Neural progenitor cell (in vitro differentiated cells): ENCODE measurements around the gene SLC7A10. TPM values are rescaled to one million over a fixed set of nuclear protein-coding genes. Genes with fewer than 3 reads are reported as not detected.

Experiments used
- DNase-seq: peaks from one replicate; pipeline ENCODE4 v3.0.0-alpha.2; 2016; ENCODE audit warnings: low spot score
- H2AFZ ChIP-seq: fragments of 200-600 bp; sonication (generic); replicated peaks from 2 replicates; pipeline ENCODE4 v1.6.1; 2016; ENCODE audit warnings: antibody characterized with exemption
- H3F3A ChIP-seq: fragments of 200-600 bp; sonication (generic); 2 replicates; pipeline ENCODE4 v1.6.1; 2016; ENCODE audit warnings: antibody characterized with exemption, low read depth
- H3K27ac ChIP-seq: fragments of 200-600 bp; sonication (generic); 2 replicates; pipeline ENCODE4 v1.5.1; 2016; ENCODE audit warnings: mild to moderate bottlenecking
- H3K27me3 ChIP-seq: fragments of 200-600 bp; sonication (generic); 2 replicates; pipeline ENCODE4 v1.6.1; 2016; ENCODE audit warnings: mild to moderate bottlenecking, moderate library complexity
- H3K36me3 ChIP-seq: fragments of 200-600 bp; sonication (generic); 2 replicates; pipeline ENCODE4 v1.5.1; 2016
- H3K4me1 ChIP-seq: fragments of 200-600 bp; sonication (generic); 2 replicates; pipeline ENCODE4 v1.6.1; 2016; ENCODE audit warnings: mixed run types
- H3K4me2 ChIP-seq: fragments of 200-600 bp; sonication (generic); 2 replicates; pipeline ENCODE4 v1.6.1; 2016
- H3K4me3 ChIP-seq: fragments of 200-600 bp; sonication (generic); 2 replicates; pipeline ENCODE4 v1.5.1; 2016
- H3K79me2 ChIP-seq: fragments of 200-600 bp; sonication (generic); 2 replicates; pipeline ENCODE4 v1.6.1; 2016; ENCODE audit warnings: low read depth
- H3K9ac ChIP-seq: fragments of 200-600 bp; sonication (generic); 2 replicates; pipeline ENCODE4 v1.6.1; 2016
- H3K9me3 ChIP-seq: fragments of 200-600 bp; sonication (generic); 2 replicates; pipeline ENCODE4 v1.5.1; 2016; ENCODE audit warnings: low read depth
- H4K20me1 ChIP-seq: fragments of 200-600 bp; sonication (generic); 2 replicates; pipeline ENCODE4 v1.6.1; 2016; ENCODE audit warnings: low read depth
- H3K27ac Mint-ChIP-seq: 3 replicates; pipeline ENCODE4 v1.8.0; 2021; ENCODE audit warnings: mixed read lengths
- H3K27me3 Mint-ChIP-seq: 2 replicates; pipeline ENCODE4 v1.8.0; 2022; ENCODE audit warnings: low read depth, mild to moderate bottlenecking, inconsistent platforms, moderate library complexity, mixed read lengths; ENCODE audit not compliant: insufficient read depth
- H3K36me3 Mint-ChIP-seq: 3 replicates; pipeline ENCODE4 v1.8.0; 2021; ENCODE audit warnings: mixed read lengths
- H3K4me1 Mint-ChIP-seq: 3 replicates; pipeline ENCODE4 v1.8.0; 2021; ENCODE audit warnings: mixed read lengths
- H3K4me3 Mint-ChIP-seq: 3 replicates; pipeline ENCODE4 v1.8.0; 2021; ENCODE audit warnings: mild to moderate bottlenecking, moderate library complexity, mixed read lengths
- H3K9me3 Mint-ChIP-seq: 3 replicates; pipeline ENCODE4 v1.8.0; 2020; ENCODE audit warnings: mixed read lengths
- CTCF ChIP-seq: fragments of 200-600 bp; sonication (generic); IDR thresholded peaks from 2 replicates; pipeline ENCODE4 v1.5.1; 2017; ENCODE audit warnings: antibody characterized with exemption, mild to moderate bottlenecking
- EZH2 ChIP-seq: fragments of 200-600 bp; sonication (generic); IDR thresholded peaks from 2 replicates; pipeline ENCODE4 v1.6.1; 2017; ENCODE audit warnings: antibody characterized with exemption, mild to moderate bottlenecking, moderate library complexity
- EZH2phosphoT487 ChIP-seq: fragments of 200-600 bp; sonication (generic); IDR thresholded peaks from 2 replicates; pipeline ENCODE4 v1.6.1; 2017; ENCODE audit warnings: antibody characterized with exemption
- total RNA-seq: library from RNA; depleted of rRNA; stranded (reverse); fragments of >200 nt; gene quantifications from 2 replicates; pipeline ENCODE4 v1.2.3, GENCODE V29; 2015; ENCODE audit warnings: low replicate concordance

The SLC7A10 gene
- total RNA-seq, 1 donor from 2014 or later: 0.79 TPM

GRCh38 chr19:33205110-33205509 lies 20.5 kb downstream of the SLC7A10 start:
- H3K36me3 Mint-ChIP-seq: peaks cover 4% of the 10 kb centered on the region
- no peak for DNase-seq
- H3K79me2 ChIP-seq: no peaks in the 10 kb centered on the region
- H3K27me3 ChIP-seq: no peaks in the 10 kb centered on the region
- no peaks in the 10 kb centered on the region for H3K4me1 Mint-ChIP-seq
- H4K20me1 ChIP-seq: peaks cover 10% of the 10 kb centered on the region
- H3K27ac Mint-ChIP-seq: no peak overlapping the region
- H3K4me2 ChIP-seq: no peak overlapping the region
- no peak overlapping the region for H3K27ac ChIP-seq
- H3K27me3 Mint-ChIP-seq: no peaks in the 10 kb centered on the region
- no peak overlapping the region for H3K9ac ChIP-seq
- H3K36me3 ChIP-seq: no peaks in the 10 kb centered on the region
- no peaks in the 10 kb centered on the region for H3K9me3 Mint-ChIP-seq
- no peak overlapping the region for H2AFZ ChIP-seq
- no peak overlapping the region for H3K4me3 Mint-ChIP-seq
- no peaks in the 10 kb centered on the region for H3F3A ChIP-seq
- no peaks in the 10 kb centered on the region for H3K9me3 ChIP-seq
- no peak overlapping the region for H3K4me3 ChIP-seq
- TF ChIP-seq CTCF (no peak), EZH2 (no peak), EZH2phosphoT487 (no peak)
- H3K4me1 ChIP-seq: no peaks in the 10 kb centered on the region

DNA sequence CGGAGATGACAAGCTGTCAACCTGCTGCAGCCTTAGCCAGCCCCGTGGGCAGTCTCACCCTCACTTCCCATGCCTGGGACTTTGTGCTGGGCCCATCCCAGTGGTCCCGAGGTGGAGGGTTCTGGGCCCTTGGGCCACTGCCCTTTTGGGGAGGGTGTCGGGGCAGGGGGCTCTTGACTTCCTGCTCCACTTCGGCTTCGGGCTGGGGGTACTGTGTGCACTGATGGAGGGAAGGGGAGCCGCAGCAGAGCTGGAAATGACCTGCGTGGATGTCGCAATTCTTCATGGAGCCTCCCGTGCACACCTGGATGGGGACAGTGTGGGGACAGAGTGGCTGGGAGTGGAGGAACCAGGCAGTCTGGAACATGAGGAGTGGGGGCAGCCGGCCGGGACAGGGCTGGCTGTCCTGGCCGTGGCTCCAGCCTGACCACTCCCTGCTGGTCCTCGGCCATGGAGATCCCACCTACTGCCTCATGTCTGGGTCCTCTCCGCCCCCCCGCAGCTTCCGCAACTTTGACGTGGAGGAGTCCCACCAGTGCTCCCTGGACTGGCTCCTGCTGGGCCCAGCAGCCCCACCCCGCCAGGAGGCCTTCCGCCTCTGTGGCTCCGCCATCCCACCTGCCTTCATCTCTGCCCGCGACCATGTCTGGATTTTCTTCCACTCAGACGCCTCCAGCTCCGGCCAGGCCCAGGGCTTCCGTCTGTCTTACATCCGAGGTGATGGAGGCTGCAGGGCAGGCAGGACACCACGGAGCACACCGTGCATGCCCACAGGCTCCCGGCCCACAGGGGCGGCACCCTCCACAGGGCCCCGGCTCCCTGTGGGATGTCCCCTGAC lies 21.3 kb downstream of the SLC7A10 start:
- Mint-ChIP-seq H3K4me1 (no peaks in the 10 kb centered on the region), H3K36me3 (peaks cover 4% of the 10 kb centered on the region)

DNA sequence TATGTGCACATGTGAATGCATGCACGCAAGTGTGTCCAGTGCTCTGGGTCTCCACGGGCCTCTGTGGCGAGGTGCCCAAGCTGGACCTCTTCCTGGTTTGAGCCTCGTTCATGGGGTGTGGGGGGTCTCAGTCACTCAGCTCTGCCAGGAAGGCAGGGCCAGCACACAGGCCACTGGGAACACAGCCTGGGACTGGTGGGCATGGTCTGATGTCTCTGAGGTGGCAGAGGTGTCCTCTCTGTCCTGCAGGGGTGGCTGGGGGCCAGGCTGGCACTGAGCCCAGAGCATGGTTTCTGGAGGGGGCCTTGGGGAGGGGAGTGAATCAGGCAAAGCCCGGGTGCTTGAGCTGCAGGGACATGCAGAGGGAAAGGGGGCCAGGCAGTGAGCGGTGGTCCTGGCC lies 22.1 kb downstream of the SLC7A10 start:
- no peak overlapping the region for H3K4me2 ChIP-seq
- H3K36me3 ChIP-seq: no peaks in the 10 kb centered on the region
- Mint-ChIP-seq H3K9me3 (no peaks in the 10 kb centered on the region), H3K4me3 (no peak overlapping the region), H3K27ac (no peak overlapping the region), H3K27me3 (no peaks in the 10 kb centered on the region), H3K4me1 (no peaks in the 10 kb centered on the region), H3K36me3 (peaks cover 6% of the 10 kb centered on the region)
- no peaks in the 10 kb centered on the region for H3F3A ChIP-seq
- no peak overlapping the region for H3K4me3 ChIP-seq
- no peaks in the 10 kb centered on the region for H3K79me2 ChIP-seq
- DNase-seq: no peak
- no peak overlapping the region for H3K9ac ChIP-seq
- H2AFZ ChIP-seq: no peak overlapping the region
- no peak overlapping the region for H3K27ac ChIP-seq
- TF ChIP-seq EZH2phosphoT487: no peak
- peaks cover 10% of the 10 kb centered on the region for H4K20me1 ChIP-seq
- H3K9me3 ChIP-seq: no peaks in the 10 kb centered on the region
- H3K27me3 ChIP-seq: no peaks in the 10 kb centered on the region
- no peaks in the 10 kb centered on the region for H3K4me1 ChIP-seq

More for the DNA sequence above, 21.3 kb downstream of the SLC7A10 start:
- Mint-ChIP-seq H3K27me3 (no peaks in the 10 kb centered on the region), H3K9me3 (no peaks in the 10 kb centered on the region), H3K27ac (no peak overlapping the region), H3K4me3 (no peak overlapping the region)
- no peaks in the 10 kb centered on the region for H3K4me1 ChIP-seq
- H3K9me3 ChIP-seq: no peaks in the 10 kb centered on the region
- H3K79me2 ChIP-seq: no peaks in the 10 kb centered on the region
- TF ChIP-seq CTCF (no peak), EZH2phosphoT487 (no peak), EZH2 (no peak)
- H3K9ac ChIP-seq: no peak overlapping the region
- no peak overlapping the region for H3K4me2 ChIP-seq
- no peaks in the 10 kb centered on the region for H3K36me3 ChIP-seq
- H3K27ac ChIP-seq: no peak overlapping the region
- H2AFZ ChIP-seq: no peak overlapping the region
- no peaks in the 10 kb centered on the region for H3F3A ChIP-seq
- H3K4me3 ChIP-seq: no peak overlapping the region
- DNase-seq: no peak
- peaks cover 10% of the 10 kb centered on the region for H4K20me1 ChIP-seq
- no peaks in the 10 kb centered on the region for H3K27me3 ChIP-seq
